HG02943 (cell line): ENCODE results near the gene ADGRG3.

Source experiments
- ATAC-seq: cut with Tn5 transposase; IDR thresholded peaks from one replicate; pipeline ENCODE4 v1.9.1; 2021; ENCODE audit warnings: mild to moderate bottlenecking, low read depth, moderate library complexity; ENCODE audit not compliant: unreplicated experiment

Gene ADGRG3

GRCh38 chr16:57645691-57646387, 22.3 kb upstream of the ADGRG3 start:
- ATAC-seq, result no peak

GRCh38 chr16:57646388-57647039, 21.6 kb upstream of the ADGRG3 start:
- no peak for ATAC-seq

DNA sequence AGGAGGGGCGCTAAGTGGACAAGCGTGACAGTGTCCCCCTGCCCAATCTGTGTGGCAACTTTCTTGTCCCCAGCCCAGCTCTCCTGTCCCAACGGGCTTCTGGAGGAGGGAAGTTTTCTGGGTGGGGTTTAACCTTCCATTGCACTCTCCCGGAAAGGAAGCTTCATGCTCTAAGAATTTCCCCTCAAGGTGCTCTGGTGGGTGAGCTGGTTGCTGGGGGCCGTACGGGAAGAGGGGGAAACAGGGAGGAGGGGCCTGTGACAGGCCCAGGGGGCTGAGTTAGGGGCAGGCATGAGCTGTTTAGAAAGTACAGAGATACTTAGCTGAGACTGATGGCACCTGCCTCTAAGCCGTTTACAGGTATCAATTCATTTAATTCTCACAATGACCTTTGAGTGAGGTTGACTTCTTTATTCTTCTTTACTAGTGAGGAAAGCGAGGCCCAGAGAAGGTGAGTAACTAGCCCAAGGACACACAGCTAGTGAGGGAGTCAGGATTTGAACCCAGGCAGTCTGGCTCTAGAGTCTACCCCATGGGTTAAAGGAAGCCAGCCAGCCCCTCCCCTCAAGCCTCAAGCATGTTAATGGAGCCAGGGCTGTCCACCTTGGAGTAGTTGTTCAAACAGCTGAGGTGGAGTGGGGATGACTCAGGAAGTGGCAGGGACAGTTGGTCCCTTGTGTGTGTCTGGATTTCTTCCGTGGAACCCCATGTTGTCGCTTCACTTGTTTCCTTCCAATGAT, 20.8 kb upstream of the ADGRG3 start:
- no peak for ATAC-seq

DNA sequence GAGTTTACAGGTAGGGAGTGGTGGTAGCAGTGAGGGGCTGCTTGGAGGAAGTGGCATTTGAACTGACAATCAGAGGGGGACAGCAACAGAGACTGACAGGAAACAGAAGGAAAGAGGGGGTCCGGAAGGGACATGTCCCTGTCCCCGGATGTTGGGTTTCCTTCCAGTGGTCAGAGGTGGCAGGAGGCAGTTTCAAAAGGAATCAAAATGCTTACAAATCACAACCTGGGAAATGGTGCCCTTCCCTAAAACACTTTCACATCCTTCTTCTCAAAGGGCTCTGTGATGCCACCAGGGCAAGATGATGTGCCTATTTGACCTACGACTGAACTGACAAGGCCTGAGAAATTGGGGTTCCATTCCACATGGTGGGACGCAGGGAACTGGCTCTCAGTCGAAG, 20.0 kb upstream of the ADGRG3 start:
- ATAC-seq, result no peak

GRCh38 chr16:57648581-57649442, 19.3 kb upstream of the ADGRG3 start:
- no peak for ATAC-seq

DNA sequence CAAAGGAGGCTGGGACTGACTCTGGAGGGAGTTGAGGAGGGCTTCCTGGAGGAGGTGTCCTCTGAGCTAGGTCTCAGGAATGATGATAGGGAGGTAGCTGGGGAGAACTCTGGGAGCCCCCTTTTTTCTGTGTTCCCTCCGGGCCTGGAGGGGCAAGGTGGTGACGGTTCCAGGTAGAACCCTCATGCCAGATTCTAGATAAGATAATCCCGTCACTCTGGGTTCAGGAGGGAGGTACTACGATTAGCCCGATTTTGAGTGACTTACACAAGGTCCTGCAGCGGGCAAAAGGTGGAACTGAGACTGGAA, 18.7 kb upstream of the ADGRG3 start:
- no peak for ATAC-seq

DNA sequence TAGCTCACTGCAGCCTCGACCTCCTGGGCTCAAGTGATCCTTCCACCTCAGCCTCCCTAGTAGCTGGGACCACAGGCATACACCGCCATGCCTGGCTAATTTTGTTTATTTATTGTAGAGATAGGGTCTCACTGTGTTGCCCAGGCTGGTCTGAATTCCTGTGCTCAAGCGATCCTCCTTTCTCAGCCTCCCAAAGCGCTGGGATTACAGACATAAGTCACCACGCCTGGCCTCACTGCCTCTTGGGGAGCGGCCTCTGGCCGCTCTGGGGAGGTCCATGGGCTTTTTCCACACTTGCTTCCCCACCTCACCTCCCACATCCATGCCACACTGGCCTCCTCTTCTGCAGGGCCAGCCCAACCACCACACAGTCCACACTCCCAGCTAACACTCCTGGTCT, 18.3 kb upstream of the ADGRG3 start:
- ATAC-seq, result no peak

- ATAC-seq, result no peak
These were observed 16.5 kb upstream of the ADGRG3 start for GRCh38 chr16:57651344-57652333.

DNA sequence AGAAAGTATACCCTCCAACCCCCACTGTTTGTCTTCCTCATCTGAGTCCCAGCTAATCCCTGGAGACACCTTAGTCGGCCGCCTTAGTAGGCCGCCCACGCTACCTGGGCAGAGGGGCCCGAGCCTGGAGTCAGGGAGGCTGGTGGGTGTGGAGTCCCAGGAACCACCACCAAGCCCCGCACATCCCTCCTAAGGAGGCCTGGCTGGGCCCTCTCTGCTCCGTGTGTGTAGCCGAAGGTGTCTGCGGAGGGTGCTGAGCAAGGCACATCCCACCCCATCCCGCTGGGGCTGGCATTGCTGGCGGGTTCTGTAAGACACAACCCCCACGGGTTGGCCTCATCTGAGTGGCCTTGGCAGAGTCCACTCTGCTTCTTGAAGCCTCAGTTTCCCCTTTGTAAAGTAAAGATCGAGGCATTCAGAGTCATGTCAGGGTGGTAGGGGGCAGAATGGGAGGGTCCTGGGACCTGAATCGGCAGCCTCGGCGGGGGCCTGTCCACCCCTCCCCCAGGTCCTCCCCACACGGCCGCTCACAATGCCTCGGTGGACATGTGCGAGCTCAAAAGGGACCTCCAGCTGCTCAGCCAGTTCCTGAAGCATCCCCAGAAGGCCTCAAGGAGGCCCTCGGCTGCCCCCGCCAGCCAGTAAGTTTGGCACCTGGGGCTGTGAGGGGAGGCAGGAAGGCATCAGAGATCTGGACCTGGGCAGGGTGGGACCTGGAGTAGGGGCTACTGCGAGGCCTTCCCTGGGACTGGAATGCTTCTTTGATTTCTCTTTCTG, 15.2 kb upstream of the ADGRG3 start:
- ATAC-seq, result no peak

DNA sequence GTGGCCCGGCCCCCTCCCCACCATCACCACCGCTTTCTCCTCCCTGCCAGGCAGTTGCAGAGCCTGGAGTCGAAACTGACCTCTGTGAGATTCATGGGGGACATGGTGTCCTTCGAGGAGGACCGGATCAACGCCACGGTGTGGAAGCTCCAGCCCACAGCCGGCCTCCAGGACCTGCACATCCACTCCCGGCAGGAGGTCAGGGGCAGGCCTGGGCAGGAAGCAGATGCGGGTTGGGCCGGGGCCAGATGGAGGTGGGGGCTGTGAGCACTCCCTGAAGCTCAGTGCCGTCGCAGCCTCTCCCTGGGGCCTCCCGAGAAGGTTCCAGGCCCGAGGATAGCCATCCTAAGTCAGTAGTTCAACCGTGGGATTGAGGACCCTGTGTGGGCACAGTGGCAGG, 14.2 kb upstream of the ADGRG3 start:
- no peak for ATAC-seq

GRCh38 chr16:57656342-57656955, 11.7 kb upstream of the ADGRG3 start:
- no peak for ATAC-seq

GRCh38 chr16:57657228-57657627, 10.9 kb upstream of the ADGRG3 start:
- ATAC-seq, result no peak

GRCh38 chr16:57658130-57658877, 9.8 kb upstream of the ADGRG3 start:
- ATAC-seq, result no peak

DNA sequence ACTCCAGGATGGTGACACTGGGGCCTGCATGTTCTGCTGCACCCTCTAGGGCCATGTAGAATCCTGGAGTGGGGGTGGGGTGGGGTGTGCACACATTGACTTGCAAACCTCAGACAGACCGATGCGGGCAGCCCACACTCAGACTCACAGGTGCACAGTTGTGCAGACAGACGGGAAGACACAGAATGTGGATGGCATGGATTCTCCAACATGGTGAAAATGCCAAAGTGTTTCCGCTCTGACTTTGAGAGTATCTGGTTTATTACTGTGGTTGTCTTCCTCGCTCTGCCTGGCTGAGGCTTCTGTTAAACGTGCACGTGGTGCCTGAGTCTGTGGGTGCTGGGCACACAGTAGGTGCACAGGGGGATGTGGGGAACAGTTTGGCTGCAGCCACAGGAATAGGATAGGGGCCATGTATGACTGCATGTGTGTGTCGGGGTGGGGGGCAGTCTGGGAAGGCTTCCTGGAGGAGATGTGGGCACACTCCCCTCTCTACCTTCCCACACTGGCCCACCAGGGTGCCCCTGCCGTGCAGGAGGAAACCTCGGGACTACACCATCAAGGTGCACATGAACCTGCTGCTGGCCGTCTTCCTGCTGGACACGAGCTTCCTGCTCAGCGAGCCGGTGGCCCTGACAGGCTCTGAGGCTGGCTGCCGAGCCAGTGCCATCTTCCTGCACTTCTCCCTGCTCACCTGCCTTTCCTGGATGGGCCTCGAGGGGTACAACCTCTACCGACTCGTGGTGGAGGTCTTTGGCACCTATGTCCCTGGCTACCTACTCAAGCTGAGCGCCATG, 9.0 kb upstream of the ADGRG3 start:
- no peak for ATAC-seq

DNA sequence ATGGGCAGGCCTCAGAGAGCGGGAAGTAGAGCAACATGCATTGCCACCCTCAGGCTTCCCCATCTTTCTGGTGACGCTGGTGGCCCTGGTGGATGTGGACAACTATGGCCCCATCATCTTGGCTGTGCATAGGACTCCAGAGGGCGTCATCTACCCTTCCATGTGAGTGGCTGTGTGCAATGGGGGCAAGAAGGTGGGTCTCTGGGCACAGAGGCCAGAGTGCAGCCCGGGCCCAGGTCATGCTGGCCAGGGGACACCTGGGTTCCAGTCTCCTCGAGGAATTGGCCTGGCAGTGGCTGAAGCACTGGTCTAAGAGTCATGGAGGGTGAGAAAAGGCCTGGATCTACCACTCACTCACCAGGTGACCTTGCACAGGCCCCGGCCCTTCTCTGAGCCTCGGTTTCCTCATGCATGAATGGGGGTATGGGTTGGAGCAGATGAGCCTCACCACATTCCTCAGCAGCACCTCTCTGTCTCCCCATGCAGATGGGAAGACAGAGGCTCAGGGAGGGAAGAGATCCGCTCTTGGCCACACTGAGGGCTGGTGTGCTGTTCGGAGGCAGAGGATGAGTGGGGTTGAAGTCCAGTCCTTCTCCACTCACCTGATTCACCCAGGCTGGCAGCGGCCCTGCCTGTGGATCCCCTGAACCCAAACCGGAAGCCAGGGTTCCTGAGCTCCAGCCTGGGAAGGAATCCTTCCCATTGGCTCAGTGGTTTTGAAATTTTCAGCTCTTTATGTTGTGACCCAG, 7.2 kb upstream of the ADGRG3 start:
- no peak for ATAC-seq

GRCh38 chr16:57661510-57661909, 6.6 kb upstream of the ADGRG3 start:
- no peak for ATAC-seq
